K562 (cell line): Measurements from ENCODE around the gene KLHL18. TPM values are rescaled to one million over a fixed set of nuclear protein-coding genes. Genes with fewer than 3 reads are reported as not detected.

Experiments
- HIVEP1 ChIP-seq: fragments of 250-450 bp; sonication (Bioruptor Pico); IDR thresholded peaks from 2 replicates; pipeline ENCODE4 v1.4.0; 2020; ENCODE audit warnings: mild to moderate bottlenecking
- MAZ ChIP-seq, 2 experiments: fragments of 450-650 bp in 1 of 2; sonication (generic) in 1 of 2; formaldehyde crosslinking; IDR thresholded peaks in 1 of 2; conservative IDR thresholded peaks in 1 of 2; 2 replicates each; pipeline versions ENCODE4 v1.4.0 to v1.5.0; 2020; ENCODE audit warnings: mild to moderate bottlenecking in 1 of 2, missing genetic modification reagents in 1 of 2
- MXD1 ChIP-seq: fragments of 250-450 bp; sonication (Bioruptor Pico); IDR thresholded peaks from 2 replicates; pipeline ENCODE4 v1.8.0; 2021; ENCODE audit warnings: borderline replicate concordance, mild to moderate bottlenecking, moderate library complexity; ENCODE audit not compliant: poor library complexity, severe bottlenecking
- TBL1XR1 ChIP-seq, 2 experiments: IDR thresholded peaks; 2 replicates each; pipeline ENCODE4 v1.6.1; 2012; ENCODE audit warnings: improper control_type of control experiment in 2 of 2, low read length in 2 of 2, mild to moderate bottlenecking in 1 of 2
- XRCC3 ChIP-seq: fragments of 450-650 bp; IDR thresholded peaks from 2 replicates; pipeline ENCODE4 v1.6.1; 2017; ENCODE audit warnings: mild to moderate bottlenecking, moderate library complexity
- ZNF24 ChIP-seq: fragments of 450-650 bp; IDR thresholded peaks from 2 replicates; pipeline ENCODE4 v1.6.1; 2016
- ZNF655 ChIP-seq: fragments of 250-450 bp; sonication (Bioruptor Pico); IDR thresholded peaks from 2 replicates; pipeline ENCODE4 v1.5.0; 2021
- polyA plus RNA-seq, 8 experiments: library from polyadenylated mRNA; depleted of rRNA in 4 of 8; stranded (reverse) in 5 of 8; unstranded in 3 of 8; fragments of >200 nt; fragmentation: Nextera tagmentation in 2 of 8; fragmentation: Illumina TruSeq in 1 of 8; extraction: Ambion mirVana in 2 of 8; extraction: Trizol in 1 of 8; gene quantifications; 2 replicates each; pipeline versions ENCODE4 v1.2.1 to v1.2.3, GENCODE V29; 2011 to 2014; ENCODE audit warnings: inconsistent platforms in 1 of 8, missing spikeins in 1 of 8
- total RNA-seq, 7 experiments: library from RNA; depleted of rRNA in 6 of 7; stranded (reverse); fragments of >200 nt in 6 of 7; fragmentation: Illumina TruSeq in 2 of 7; extraction: Trizol in 2 of 7; gene quantifications; 2 replicates each; pipeline versions ENCODE4 v1.2.1 to v1.2.3, GENCODE V29; 2011 to 2021; ENCODE audit warnings: low replicate concordance in 1 of 7
- TF ChIP-seq, protein P1 (sequence below): fragments of 250-450 bp; sonication (Bioruptor Pico); IDR thresholded peaks from 2 replicates; pipeline ENCODE4 v1.5.0; 2021; ENCODE audit warnings: mild to moderate bottlenecking, moderate library complexity
- TF ChIP-seq, protein P2 (sequence below): fragments of 450-650 bp; IDR thresholded peaks from 2 replicates; pipeline ENCODE4 v1.7.1; 2018; ENCODE audit warnings: mild to moderate bottlenecking, low read depth; ENCODE audit not compliant: partially characterized antibody
- TF ChIP-seq, protein P3 (sequence below): fragments of 450-650 bp; IDR thresholded peaks from 2 replicates; pipeline ENCODE4 v1.6.1; 2017; ENCODE audit warnings: antibody characterized with exemption
- TF ChIP-seq, protein P4 (sequence below), 2 experiments: IDR thresholded peaks; 2 replicates each; pipeline ENCODE4 v1.6.1; 2012; ENCODE audit warnings: improper control_type of control experiment in 2 of 2, low read depth in 2 of 2, low read length in 2 of 2, borderline replicate concordance in 1 of 2

KLHL18 gene
- total and polyA plus RNA-seq, 9 of the 15 experiments (the other 6 are each of a cell fraction or from before 2014, with no cell fraction given), result 26.7 to 97.5 (median 48.7) TPM

GRCh38 chr3:47315069-47315647, 32.4 kb downstream of the KLHL18 start (continued):
- TF ChIP-seq ZNF24, result no peak; the same call in 1 of the 2 replicates
- TF ChIP-seq, protein P1, sequence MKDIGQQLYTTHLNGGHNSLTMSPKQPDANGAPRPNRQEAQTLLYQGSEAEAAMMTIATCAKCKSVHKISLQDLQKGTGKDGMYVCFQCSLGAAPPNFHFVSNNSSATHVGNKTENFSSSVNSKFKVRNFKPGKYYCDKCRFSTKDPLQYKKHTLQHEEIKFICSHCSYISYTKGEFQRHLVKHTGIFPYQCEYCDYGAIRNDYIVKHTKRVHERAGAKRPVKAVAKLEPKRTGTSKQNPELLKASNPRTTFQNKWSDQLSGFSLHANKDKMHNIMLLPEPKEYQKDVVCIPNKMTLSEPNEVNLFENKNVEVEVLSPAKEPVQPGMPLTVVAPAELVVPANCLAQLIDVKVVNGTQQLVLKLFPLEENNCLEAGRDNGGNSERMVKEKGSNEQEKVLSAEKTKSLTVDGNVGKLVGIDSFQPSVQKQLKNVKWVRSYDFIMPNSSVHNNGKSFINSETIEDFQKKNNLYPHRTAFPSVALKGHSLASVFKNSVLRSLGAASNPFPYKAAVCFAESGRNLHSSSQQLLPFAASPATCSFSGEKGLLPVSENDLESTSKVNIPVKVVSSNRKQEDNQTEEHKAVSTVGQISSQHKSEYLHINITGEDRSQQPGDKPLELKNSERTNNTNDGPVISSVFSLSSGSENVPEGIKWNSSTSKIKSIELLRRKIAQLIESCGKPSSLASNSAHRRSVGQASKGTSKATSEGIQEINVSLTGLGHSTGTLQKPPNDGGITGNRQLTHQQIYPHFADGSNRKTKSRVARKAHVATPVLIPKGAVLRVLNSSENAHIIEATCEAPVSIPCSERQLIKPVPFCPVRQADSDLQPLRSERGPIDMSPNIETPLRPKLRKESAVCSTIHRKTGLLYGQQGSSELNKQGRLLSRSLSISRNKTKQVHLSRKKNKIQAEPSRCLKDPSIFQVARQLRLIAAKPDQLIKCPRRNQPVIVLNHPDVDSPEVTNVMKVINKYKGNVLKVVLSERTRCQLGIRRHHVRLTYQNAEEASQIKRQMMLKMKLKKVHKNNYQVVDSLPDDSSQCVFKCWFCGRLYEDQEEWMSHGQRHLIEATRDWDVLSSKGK (CRISPR knock-in tag), result no peak
- no peak for TF ChIP-seq XRCC3
- TF ChIP-seq TBL1XR1 (IDR thresholded peaks at IDR 0.05; ENCODE audit: low read length in 2 of 2), result peak in 1 of 2 experiments; percentile 90; a peak in 3 of 4 replicates
- peak in 1 of 2 experiments; percentile 64; a peak in 1 of 4 replicates for TF ChIP-seq MAZ (CRISPR knock-in tag; conservative IDR thresholded peaks at IDR 0.05 in 1 of 2, IDR thresholded peaks at IDR 0.05 in 1 of 2)
- TF ChIP-seq HIVEP1 (CRISPR knock-in tag), result no peak
- TF ChIP-seq, protein P2, sequence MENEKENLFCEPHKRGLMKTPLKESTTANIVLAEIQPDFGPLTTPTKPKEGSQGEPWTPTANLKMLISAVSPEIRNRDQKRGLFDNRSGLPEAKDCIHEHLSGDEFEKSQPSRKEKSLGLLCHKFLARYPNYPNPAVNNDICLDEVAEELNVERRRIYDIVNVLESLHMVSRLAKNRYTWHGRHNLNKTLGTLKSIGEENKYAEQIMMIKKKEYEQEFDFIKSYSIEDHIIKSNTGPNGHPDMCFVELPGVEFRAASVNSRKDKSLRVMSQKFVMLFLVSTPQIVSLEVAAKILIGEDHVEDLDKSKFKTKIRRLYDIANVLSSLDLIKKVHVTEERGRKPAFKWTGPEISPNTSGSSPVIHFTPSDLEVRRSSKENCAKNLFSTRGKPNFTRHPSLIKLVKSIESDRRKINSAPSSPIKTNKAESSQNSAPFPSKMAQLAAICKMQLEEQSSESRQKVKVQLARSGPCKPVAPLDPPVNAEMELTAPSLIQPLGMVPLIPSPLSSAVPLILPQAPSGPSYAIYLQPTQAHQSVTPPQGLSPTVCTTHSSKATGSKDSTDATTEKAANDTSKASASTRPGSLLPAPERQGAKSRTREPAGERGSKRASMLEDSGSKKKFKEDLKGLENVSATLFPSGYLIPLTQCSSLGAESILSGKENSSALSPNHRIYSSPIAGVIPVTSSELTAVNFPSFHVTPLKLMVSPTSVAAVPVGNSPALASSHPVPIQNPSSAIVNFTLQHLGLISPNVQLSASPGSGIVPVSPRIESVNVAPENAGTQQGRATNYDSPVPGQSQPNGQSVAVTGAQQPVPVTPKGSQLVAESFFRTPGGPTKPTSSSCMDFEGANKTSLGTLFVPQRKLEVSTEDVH, result peak; percentile 71
- TF ChIP-seq ZNF655, result no peak
- TF ChIP-seq, protein P3, sequence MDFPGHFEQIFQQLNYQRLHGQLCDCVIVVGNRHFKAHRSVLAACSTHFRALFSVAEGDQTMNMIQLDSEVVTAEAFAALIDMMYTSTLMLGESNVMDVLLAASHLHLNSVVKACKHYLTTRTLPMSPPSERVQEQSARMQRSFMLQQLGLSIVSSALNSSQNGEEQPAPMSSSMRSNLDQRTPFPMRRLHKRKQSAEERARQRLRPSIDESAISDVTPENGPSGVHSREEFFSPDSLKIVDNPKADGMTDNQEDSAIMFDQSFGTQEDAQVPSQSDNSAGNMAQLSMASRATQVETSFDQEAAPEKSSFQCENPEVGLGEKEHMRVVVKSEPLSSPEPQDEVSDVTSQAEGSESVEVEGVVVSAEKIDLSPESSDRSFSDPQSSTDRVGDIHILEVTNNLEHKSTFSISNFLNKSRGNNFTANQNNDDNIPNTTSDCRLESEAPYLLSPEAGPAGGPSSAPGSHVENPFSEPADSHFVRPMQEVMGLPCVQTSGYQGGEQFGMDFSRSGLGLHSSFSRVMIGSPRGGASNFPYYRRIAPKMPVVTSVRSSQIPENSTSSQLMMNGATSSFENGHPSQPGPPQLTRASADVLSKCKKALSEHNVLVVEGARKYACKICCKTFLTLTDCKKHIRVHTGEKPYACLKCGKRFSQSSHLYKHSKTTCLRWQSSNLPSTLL, result no peak
- TF ChIP-seq MXD1, result no peak
- TF ChIP-seq, protein P4, sequence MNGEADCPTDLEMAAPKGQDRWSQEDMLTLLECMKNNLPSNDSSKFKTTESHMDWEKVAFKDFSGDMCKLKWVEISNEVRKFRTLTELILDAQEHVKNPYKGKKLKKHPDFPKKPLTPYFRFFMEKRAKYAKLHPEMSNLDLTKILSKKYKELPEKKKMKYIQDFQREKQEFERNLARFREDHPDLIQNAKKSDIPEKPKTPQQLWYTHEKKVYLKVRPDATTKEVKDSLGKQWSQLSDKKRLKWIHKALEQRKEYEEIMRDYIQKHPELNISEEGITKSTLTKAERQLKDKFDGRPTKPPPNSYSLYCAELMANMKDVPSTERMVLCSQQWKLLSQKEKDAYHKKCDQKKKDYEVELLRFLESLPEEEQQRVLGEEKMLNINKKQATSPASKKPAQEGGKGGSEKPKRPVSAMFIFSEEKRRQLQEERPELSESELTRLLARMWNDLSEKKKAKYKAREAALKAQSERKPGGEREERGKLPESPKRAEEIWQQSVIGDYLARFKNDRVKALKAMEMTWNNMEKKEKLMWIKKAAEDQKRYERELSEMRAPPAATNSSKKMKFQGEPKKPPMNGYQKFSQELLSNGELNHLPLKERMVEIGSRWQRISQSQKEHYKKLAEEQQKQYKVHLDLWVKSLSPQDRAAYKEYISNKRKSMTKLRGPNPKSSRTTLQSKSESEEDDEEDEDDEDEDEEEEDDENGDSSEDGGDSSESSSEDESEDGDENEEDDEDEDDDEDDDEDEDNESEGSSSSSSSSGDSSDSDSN (IDR thresholded peaks at IDR 0.05; ENCODE audit: borderline replicate concordance in 1 of 2, low read depth in 2 of 2, low read length in 2 of 2), result peak; percentile 11 to 53; a peak in 1 of 4 replicates
